BJ (cell line): ENCODE measurements around the gene WNT5A. TPM values are rescaled to one million over a fixed set of nuclear protein-coding genes. Genes with fewer than 3 reads are reported as not detected.
A peak's percentile ranks its signal among the peaks of the same experiment; 100 is the strongest.

Experiments used
- CTCF ChIA-PET: fragments of 350-600 bp; formaldehyde crosslinking; extraction: SDS; loops from one replicate; lab custom pipeline; 2021; ENCODE audit warnings: antibody characterized with exemption, inconsistent platforms; lab: Yijun Ruan, JAX
- POLR2A ChIA-PET: fragments of 300-600 bp; sonication (Branson Sonifier 250); formaldehyde crosslinking; extraction: SDS; loops from one replicate; lab custom pipeline; 2021; ENCODE audit warnings: antibody characterized with exemption; lab: Charles Lee
- DNase-seq: peaks from one replicate; pipeline ENCODE4 v3.0.0-alpha.2; 2011; ENCODE audit warnings: low read depth
- H3K27me3 ChIP-seq: 2 replicates; pipeline ENCODE4 v1.6.0; 2011; ENCODE audit warnings: low read length; ENCODE audit not compliant: control insufficient read depth, insufficient read depth
- H3K36me3 ChIP-seq: 2 replicates; pipeline ENCODE4 v1.5.1; 2011; ENCODE audit warnings: low read length; ENCODE audit not compliant: control insufficient read depth, insufficient read depth
- H3K4me3 ChIP-seq: 2 replicates; pipeline ENCODE4 v1.5.1; 2011; ENCODE audit warnings: low read depth, mild to moderate bottlenecking, control low read depth, low read length
- CTCF ChIP-seq: IDR thresholded peaks from 2 replicates; pipeline ENCODE4 v1.5.1; 2011; ENCODE audit warnings: low read depth, mild to moderate bottlenecking, control low read depth, inconsistent platforms, low read length, moderate library complexity; ENCODE audit not compliant: insufficient read depth
- polyA plus RNA-seq: library from polyadenylated mRNA; depleted of rRNA; stranded (reverse); fragments of >200 nt; gene quantifications from 2 replicates; pipeline ENCODE4 v1.2.3, GENCODE V29; 2011

Gene WNT5A
- polyA plus RNA-seq, 1 experiment = 627 TPM

DNA sequence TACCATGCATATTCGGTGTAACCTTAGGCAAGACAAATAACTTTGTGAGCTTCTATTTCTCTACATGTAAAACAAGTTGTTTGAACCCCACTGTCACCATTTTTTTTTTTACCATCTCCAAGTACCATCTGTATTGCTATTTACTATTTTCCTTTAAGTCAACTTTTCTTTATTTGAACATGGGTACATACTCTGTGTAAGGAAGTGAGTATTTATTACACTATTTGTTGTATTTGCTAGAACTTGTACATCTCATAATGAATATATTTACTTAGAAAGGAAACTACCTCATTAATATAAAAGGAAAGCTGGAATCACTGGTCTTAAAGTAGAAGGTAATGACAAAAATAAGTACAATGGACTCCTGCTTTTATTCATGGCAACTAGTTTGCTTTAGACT, 69.9 kb downstream of the WNT5A start:
- CTCF ChIA-PET = interaction anchor here (0.6 to 1.3 kb wide), 4 partner anchors 10 to 237 kb away, joined by 3 to 4 read pairs (median 4); no protein-coding TSS in a partner anchor
- Histone ChIP-seq H3K4me3 (no peak overlapping the region), H3K36me3 (no peaks in the 10 kb centered on the region), H3K27me3 (no peaks in the 10 kb centered on the region)
- TF ChIP-seq CTCF = no peak
- DNase-seq = no peak
- POLR2A ChIA-PET = interaction anchor here (0.6 to 0.7 kb wide), 2 partner anchors 45 to 225 kb away, joined by 4 read pairs; no protein-coding TSS in a partner anchor

DNA sequence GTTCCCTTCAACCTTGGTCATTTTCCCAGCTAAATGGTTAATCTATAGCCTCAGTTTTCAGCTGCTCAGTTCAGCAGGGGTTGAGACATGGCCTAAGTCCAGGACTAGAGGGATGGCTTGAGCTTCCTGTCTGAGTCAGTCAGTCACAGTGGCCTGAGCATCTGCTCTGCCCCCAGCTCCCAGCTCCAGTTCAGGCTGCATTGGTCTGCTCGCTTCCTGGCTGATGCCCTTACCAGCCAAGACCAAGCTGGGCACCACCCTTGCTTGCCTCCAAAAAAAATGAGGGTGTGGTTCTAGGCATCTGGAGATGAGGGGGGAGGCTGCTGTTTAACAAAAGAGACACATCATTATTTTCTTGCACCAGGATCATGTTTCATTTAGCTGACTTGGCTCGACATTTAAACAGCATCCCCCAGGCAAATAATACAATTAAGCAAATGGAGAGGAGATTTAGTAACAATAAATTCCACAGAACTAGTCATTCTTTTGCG, 70.7 kb downstream of the WNT5A start:
- ChIA-PET CTCF (interaction anchor here (0.6 to 1.1 kb wide), 3 partner anchors 9 to 73 kb away, joined by 3 to 4 read pairs (median 3); no protein-coding TSS in a partner anchor), POLR2A (interaction anchor here (0.6 to 0.7 kb wide), 2 partner anchors 46 to 224 kb away, joined by 4 read pairs; no protein-coding TSS in a partner anchor)
- TF ChIP-seq CTCF = no peak
- H3K27me3 ChIP-seq = no peaks in the 10 kb centered on the region
- peak; percentile 72 for DNase-seq
- no peak overlapping the region for H3K4me3 ChIP-seq
- H3K36me3 ChIP-seq = no peaks in the 10 kb centered on the region
